HTERT RPE-1 (cell line): ENCODE results near the gene MELTF.

Experiments
- in situ Hi-C: fragments of 300-500 bp; cut with MboI; formaldehyde crosslinking; loops from 4 replicates; pipeline ENCODE4 v1.14.3; 2020; ENCODE audit warnings: low sequenced_read_pairs

The MELTF gene

GRCh38 chr3:197027151-197027895 is 2.3 kb downstream of the MELTF start:
- in situ Hi-C loops: no loop called here

- in situ Hi-C loops: no loop called here
Measured at GRCh38 chr3:197026481-197026866, 3.1 kb downstream of the MELTF start.

GRCh38 chr3:197025736-197026480 is 3.7 kb downstream of the MELTF start:
- in situ Hi-C loops: no loop called here

- in situ Hi-C loops: no loop called here
Measured at GRCh38 chr3:197024881-197025735, 4.5 kb downstream of the MELTF start.

GRCh38 chr3:197023998-197024651 is 5.5 kb downstream of the MELTF start:
- in situ Hi-C loops: no loop called here

- in situ Hi-C loops: no loop called here
Measured at GRCh38 chr3:197023241-197023997, 6.2 kb downstream of the MELTF start.

- in situ Hi-C loops: no loop called here
Measured at GRCh38 chr3:197022405-197023231, 7.0 kb downstream of the MELTF start.

GRCh38 chr3:197021729-197022404 is 7.8 kb downstream of the MELTF start:
- in situ Hi-C loops: no loop called here

GRCh38 chr3:197021231-197021630 is 8.4 kb downstream of the MELTF start:
- in situ Hi-C loops: no loop called here

GRCh38 chr3:197019535-197019934 is 10.1 kb downstream of the MELTF start:
- in situ Hi-C loops: no loop called here

- in situ Hi-C loops: no loop called here
Measured at GRCh38 chr3:197019021-197019420, 10.6 kb downstream of the MELTF start.

GRCh38 chr3:197017003-197017402 is 12.6 kb downstream of the MELTF start:
- in situ Hi-C loops: no loop called here

- in situ Hi-C loops: no loop called here
Measured at GRCh38 chr3:197015790-197016736, 13.6 kb downstream of the MELTF start.

GRCh38 chr3:197014942-197015575 is 14.6 kb downstream of the MELTF start:
- in situ Hi-C loops: no loop called here

- in situ Hi-C loops: no loop called here
Measured at GRCh38 chr3:197014024-197014423, 15.6 kb downstream of the MELTF start.

- in situ Hi-C loops: no loop called here
Measured at GRCh38 chr3:197012540-197012883, 17.1 kb downstream of the MELTF start.

- in situ Hi-C loops: no loop called here
Measured at GRCh38 chr3:197011780-197012539, 17.7 kb downstream of the MELTF start.
